ENCODE measurements around the gene CRAMP1.
A peak's percentile ranks its signal among the peaks of the same experiment; 100 is the strongest.
"Not testable (repeated sequence)": the region's sequence is repeated elsewhere in the genome, so short reads cannot be mapped to it uniquely, and the experiment has no call there.

CRAMP1 gene

GRCh38 chr16:1713331-1713730 lies 101.2 kb downstream of the CRAMP1 start:
- no peak for DNase-seq (ENCODE audit: low spot score)

DNA sequence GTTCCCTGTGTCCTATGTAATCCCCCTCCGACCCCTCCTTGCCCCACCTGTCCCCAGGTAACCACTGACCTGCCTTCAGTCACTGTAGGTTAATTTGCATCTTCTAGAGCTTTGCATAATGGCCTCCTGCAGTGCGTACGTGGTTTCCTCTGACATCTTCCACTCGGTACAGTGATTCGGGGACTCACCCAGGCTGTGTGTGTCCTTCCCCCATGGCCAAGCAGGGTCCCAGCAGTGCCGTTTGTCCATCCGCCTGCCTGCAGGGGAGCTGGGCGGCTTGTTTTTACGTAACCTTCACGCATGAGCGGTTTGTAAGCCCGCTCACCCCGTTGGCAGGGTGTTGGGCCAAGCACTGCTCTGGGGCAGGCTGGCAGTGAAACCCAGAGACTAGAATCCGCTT lies 101.8 kb downstream of the CRAMP1 start:
- DNase-seq (ENCODE audit: low spot score): peak; percentile 21

DNA sequence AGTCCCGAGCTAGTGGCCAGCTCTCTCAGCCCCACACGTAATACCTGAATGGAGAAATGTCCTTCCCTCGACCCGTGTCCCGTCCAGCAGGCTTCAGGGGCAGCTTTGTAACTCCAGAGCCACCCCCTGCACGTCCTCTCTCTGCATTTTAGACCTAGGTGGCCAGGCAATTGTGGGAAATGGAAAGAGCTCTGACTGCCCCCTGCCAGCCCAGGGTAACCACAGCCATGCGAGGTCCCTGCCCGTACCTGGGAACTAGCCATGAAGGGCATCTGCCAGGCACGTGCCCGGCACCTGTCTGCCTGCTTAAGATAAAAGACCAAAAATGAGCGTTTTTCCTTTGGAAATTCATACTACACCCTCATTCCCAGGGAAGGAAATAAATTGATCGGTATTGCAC lies 103.1 kb downstream of the CRAMP1 start:
- DNase-seq (ENCODE audit: low spot score): no peak

- DNase-seq (ENCODE audit: low spot score): not testable (repeated sequence)
Measured at GRCh38 chr16:1718236-1718635, 106.1 kb downstream of the CRAMP1 start.

- not testable (repeated sequence) for DNase-seq (ENCODE audit: low spot score)
Measured at GRCh38 chr16:1719559-1720229, 107.5 kb downstream of the CRAMP1 start.

DNA sequence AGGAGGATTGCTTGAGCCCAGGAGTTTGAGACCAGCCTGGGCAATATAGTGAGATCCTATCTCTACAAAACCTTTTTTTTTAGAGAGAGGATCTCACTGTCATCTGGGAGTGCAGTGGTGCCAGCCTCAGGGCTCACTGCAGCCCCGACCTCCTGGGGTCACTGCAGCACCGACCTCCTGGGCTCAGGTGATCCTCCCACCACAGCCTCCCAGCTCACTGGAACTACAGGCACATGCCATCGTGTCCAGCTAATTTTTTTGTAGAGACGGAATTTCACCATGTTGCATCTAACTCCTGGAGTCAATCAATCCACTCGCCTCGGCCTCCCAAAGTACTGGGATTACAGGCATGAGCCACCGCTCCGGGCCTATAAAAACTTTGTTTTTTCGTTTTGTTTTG lies 109.2 kb downstream of the CRAMP1 start:
- DNase-seq (ENCODE audit: low spot score): no peak

DNA sequence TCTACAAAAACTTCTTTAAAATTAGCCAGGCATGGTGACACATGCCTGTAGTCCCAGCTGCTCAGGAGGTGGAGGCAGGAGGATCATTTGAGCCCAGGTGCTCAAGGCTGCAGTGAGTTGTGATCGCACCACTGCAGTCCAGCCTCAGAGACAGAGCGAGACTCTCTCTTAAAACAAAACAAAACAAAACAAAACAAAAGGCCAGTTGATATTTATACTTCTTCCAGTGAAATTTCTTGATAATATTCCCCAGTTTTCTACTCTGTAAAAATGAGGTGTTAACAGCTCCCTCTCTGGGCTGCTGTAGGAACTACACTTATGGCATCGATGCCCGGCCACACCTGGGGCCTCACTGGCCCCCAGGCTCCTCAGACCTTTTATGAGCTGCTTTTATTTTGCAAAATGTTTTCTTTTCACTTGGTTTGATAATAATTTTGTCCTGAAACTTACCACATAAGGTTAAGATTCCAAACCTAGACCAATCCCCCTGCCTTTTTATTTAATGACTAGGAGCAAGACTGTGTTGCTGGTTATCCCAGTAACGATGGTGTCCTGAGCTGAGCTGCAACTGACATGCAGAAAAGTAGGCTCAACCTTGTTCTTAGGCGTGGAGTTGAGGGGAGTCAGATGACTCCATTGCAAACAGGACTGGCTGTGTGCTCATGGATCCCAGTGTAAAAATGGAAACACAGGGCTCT lies 111.4 kb downstream of the CRAMP1 start:
- peak; percentile 78 for DNase-seq (ENCODE audit: low spot score)

DNA sequence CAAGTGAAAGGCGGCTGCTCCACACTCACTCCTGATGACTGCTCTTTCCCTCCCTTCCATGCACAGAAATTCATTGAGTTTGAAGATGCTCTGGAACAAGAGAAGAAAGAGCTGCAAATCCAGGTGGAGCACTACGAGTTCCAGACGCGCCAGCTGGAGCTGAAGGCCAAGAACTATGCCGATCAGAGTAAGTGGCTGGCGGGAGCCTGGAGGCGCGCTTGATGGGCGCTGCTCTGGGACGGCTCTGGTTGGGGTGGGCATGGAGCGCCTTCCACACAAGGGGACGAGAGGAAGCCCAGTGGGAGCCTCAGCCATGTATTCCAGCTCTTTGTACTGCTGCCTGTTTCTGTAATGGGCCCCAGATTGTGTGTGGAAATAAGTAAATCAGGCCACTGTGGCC lies 112.3 kb downstream of the CRAMP1 start:
- no peak for DNase-seq (ENCODE audit: low spot score)

DNA sequence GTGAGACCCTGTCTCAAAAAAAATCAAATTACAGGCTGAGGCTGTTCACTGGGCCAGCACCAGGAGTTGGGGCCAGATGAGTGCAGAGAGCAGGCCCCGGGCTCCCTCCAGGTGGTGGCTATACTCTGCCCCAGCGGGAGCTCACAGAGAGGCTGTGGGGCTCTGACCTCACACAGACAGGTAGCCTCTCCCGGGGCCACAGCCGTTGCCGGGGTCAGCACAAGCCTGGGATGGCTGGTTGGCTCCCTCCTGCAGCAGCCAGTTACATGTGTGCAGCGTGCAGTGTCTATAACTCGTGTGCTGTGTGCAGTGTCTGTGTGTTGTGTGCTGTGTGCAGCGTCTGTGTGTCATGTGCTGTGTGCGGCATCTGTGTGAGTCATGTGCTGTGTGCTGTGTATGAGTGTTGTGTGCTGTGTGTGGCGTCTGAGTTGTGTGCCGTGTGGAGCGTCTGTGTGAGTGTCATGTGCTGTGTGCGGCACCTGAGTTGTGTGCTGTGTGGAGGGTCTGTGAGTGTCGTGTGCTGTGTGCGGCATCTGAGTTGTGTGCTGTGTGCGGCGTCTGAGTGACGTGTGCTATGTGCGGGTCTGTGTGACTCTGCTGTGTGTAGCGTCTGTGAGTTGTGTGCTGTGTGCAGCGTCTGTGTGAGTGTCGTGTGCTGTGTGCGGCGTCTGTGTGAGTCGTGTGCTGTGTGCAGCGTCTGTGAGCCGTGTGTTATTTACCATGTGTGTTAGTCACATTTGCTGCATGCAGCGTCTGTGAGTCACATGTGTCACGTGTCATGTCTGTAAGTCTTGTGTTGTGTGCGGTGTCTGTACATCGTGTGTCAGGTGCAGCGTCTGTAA lies 114.7 kb downstream of the CRAMP1 start:
- DNase-seq (ENCODE audit: low spot score): no peak
